ENCODE results near the gene ADGRA1. TPM values are rescaled to one million over a fixed set of nuclear protein-coding genes. Genes with fewer than 3 reads are reported as not detected.

The ADGRA1 gene
- total and polyA plus RNA-seq, 2 of the 8 experiments (the other 6 are each of a cell fraction or from before 2014, with no cell fraction given) = 0.17 to 0.21 TPM

GRCh38 chr10:133114251-133114650 lies 26.5 kb downstream of the ADGRA1 start:
- POLR2A ChIA-PET (ENCODE audit: partially characterized antibody) = no interaction called here
- Histone ChIP-seq H3K18ac (ENCODE audit: extremely low read depth, low read length) (no peak overlapping the region), H2BK12ac (ENCODE audit: low read depth, low read length) (no peak overlapping the region), H2BK120ac (replicated peaks; ENCODE audit: low read depth, low read length) (no peak overlapping the region), H3K79me2 (ENCODE audit: control insufficient read depth in 1 of 2, insufficient read depth in 2 of 2, low read length in 2 of 2) (no peaks in the 10 kb centered on the region), H4K8ac (ENCODE audit: extremely low read depth, insufficient read depth, low read length) (no peak overlapping the region), H4K91ac (replicated peaks; ENCODE audit: insufficient read length, low read length) (no peak overlapping the region), H3K4ac (replicated peaks; ENCODE audit: insufficient read length, low read depth, low read length) (no peak overlapping the region), H3K27ac (ENCODE audit: low read depth, low read length) (no peak overlapping the region), H3K4me3 (ENCODE audit: extremely low read depth in 1 of 4, insufficient read depth in 2 of 4, low read depth in 3 of 4, low read length in 4 of 4) (no peak overlapping the region), H3K79me1 (ENCODE audit: low read depth, low read length) (no peaks in the 10 kb centered on the region), H3K14ac (ENCODE audit: insufficient read length) (no peak overlapping the region), H3K23ac (ENCODE audit: insufficient read length) (no peak overlapping the region), H3K56ac (replicated peaks; ENCODE audit: insufficient read length, low read depth, low read length) (peak overlapping the region; percentile 6), H3K4me2 (ENCODE audit: insufficient read depth in 1 of 2, low read depth in 2 of 2, low read length in 2 of 2) (no peak overlapping the region), H3K4me1 (replicated peaks in 1 of 4; ENCODE audit: control insufficient read depth in 3 of 4, insufficient read depth in 4 of 4, low read length in 3 of 4) (peaks cover 0 to 3% (median 2%) of the 10 kb centered on the region in 4 experiments; a peak in 3 of 7 replicates), H3K23me2 (ENCODE audit: low read depth, low read length) (no peaks in the 10 kb centered on the region), H3K27me3 (replicated peaks in 1 of 4; ENCODE audit: control insufficient read depth in 3 of 4, extremely low read depth in 1 of 4, insufficient read depth in 3 of 4, low read length in 3 of 4) (no peaks in the 10 kb centered on the region), H2AK5ac (ENCODE audit: low read depth, low read length) (0 out of 2 replicates have a peak overlapping the region, but pooled peaks have one; percentile 49), H3K9ac (replicated peaks in 1 of 4; ENCODE audit: extremely low read depth in 1 of 4, low read depth in 3 of 4, low read length in 3 of 4) (no peak overlapping the region), H3K9me3 (ENCODE audit: insufficient read depth in 2 of 2, low read depth in 1 of 2, low read length in 1 of 2) (peaks cover 3% of the 10 kb centered on the region in 2 experiments; a peak in 1 of 4 replicates), H4K20me1 (replicated peaks in 1 of 2; ENCODE audit: control insufficient read depth in 1 of 2, insufficient read depth in 2 of 2, low read length in 2 of 2) (no peaks in the 10 kb centered on the region), H2AFZ (ENCODE audit: low read length) (no peak overlapping the region), H3K36me3 (ENCODE audit: control insufficient read depth in 2 of 4, insufficient read depth in 4 of 4, low read length in 3 of 4) (no peaks in the 10 kb centered on the region), H2BK20ac (ENCODE audit: low read length) (no peak overlapping the region), H4K5ac (ENCODE audit: insufficient read length, low read depth, low read length) (no peak overlapping the region), H2BK15ac (ENCODE audit: low read length) (no peak overlapping the region), H2BK5ac (ENCODE audit: low read depth, low read length) (no peak overlapping the region)
- DNase-seq (ENCODE audit: low read depth in 1 of 2, low spot score in 2 of 2) (no peak), FAIRE-seq (no peak)
- CTCF ChIA-PET (ENCODE audit: partially characterized antibody) = interaction anchor here (0.7 to 4.7 kb wide), 3 partner anchors 9 to 170 kb away, joined by 3 to 19 read pairs (median 3); no protein-coding TSS in a partner anchor
- WGBS, 2 experiments (ENCODE audit: extremely low coverage in 1 of 2, insufficient coverage in 1 of 2, insufficient read length in 1 of 2, insufficient replicate concordance in 2 of 2, low coverage in 1 of 2, low lambda C conversion rate in 2 of 2, missing lambda C conversion rate in 1 of 2) = 91% methylated on average over 17 of the region's 18 CpGs; no CpG with 5 or more reads in 1 of the 2 experiments
- TF ChIP-seq SIN3A (conservative IDR thresholded peaks at IDR 0.05 in 1 of 2, IDR thresholded peaks at IDR 0.05 in 1 of 2; ENCODE audit: low read depth in 1 of 2, low read length in 2 of 2) (no peak), ZNF274 (IDR thresholded peaks at IDR 0.05; ENCODE audit: borderline replicate concordance, extremely low read depth, low read length) (no peak), CBX5 (IDR thresholded peaks at IDR 0.05; ENCODE audit: low read depth, low read length) (no peak)
